Coronary artery (tissue), 2 donors: Measurements from ENCODE around the gene PCDH15.
"Not testable (repeated sequence)": the region's sequence is repeated elsewhere in the genome, so short reads cannot be mapped to it uniquely, and the experiment has no call there.

Source experiments
- DNase-seq: peaks from one replicate; pipeline ENCODE4 v3.0.0-alpha.2; 2017; ENCODE audit warnings: low spot score
- H3K27ac ChIP-seq, 2 donors: fragments of 200-600 bp; sonication (generic); one replicate each; pipeline ENCODE4 v1.5.1; 2016 to 2019
- H3K4me3 ChIP-seq: fragments of 200-600 bp; sonication (generic); 2 replicates; pipeline ENCODE4 v1.5.1; 2016; ENCODE audit warnings: mild to moderate bottlenecking, moderate library complexity
- CTCF ChIP-seq: fragments of 200-600 bp; sonication (generic); IDR thresholded peaks from one replicate; pipeline ENCODE4 v1.5.1; 2019; ENCODE audit warnings: antibody characterized with exemption

The PCDH15 gene

DNA sequence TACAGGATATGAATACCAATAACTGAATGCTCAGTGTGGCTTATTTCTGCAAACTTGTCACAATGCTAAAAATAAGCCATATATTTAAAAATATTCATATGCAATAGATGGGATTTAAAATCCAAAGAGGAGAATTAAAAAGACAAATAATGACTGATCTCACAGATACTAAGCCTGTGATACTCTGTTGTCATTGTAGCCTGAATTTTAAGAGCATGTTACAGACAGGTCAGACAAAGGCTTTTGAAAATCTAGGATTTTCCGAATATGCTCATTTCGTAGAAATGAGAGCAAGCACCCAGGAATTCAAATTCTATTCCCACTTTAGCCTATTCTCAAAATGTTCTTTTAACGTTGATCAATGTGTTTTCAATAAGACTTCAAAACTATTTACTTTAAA lies 269.7 kb downstream of the PCDH15 start:
- no peak for TF ChIP-seq CTCF
- no peak for DNase-seq
- Histone ChIP-seq H3K27ac (no peak overlapping the region), H3K4me3 (no peak overlapping the region)

GRCh38 chr10:54530299-54530698 lies 270.7 kb downstream of the PCDH15 start:
- DNase-seq = no peak
- no peak overlapping the region for H3K4me3 ChIP-seq
- H3K27ac ChIP-seq = no peak overlapping the region
- TF ChIP-seq CTCF = no peak

DNA sequence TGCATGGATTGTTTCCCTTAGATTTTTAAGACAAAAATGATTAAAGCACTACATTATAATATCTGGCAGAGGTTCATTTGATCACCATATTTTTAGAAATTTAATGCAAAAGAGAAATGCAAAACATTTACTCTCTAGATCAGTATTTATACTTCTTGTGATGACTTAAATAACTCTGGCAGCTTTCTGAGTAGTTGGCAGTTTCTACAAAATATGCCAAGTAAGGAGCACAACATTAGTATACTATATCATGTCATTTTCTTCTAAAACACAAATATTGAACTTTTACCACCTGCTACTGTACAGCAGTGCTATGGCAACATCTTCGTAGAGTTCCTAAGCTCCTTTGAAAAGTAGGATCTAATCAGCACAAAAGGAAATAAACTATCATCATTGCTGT lies 275.2 kb downstream of the PCDH15 start:
- TF ChIP-seq CTCF = no peak
- Histone ChIP-seq H3K27ac (no peak overlapping the region), H3K4me3 (no peak overlapping the region)
- no peak for DNase-seq

GRCh38 chr10:54515244-54515643 lies 285.8 kb downstream of the PCDH15 start:
- DNase-seq, H3K4me3 ChIP-seq, H3K27ac ChIP-seq: not testable (repeated sequence)

DNA sequence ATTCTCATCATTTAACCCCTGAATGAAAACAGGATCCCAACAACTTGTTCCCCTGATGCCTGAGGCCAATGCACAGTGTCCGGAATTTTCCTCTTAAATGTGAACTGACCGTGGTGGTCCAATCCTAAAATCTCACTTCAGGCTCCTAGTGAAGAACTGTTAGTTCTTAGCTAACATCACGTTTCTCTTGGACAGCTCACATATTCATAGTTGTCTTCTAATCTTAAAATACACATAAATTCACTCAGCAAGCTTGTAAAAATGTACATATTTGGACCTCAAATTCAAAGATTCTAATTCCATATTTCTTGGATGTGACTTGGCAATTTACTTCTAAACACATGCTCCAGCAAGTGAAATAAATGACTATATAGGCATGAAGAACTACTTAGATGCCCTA lies 297.2 kb downstream of the PCDH15 start:
- H3K4me3 ChIP-seq = no peak overlapping the region
- no peak for TF ChIP-seq CTCF
- no peak for DNase-seq
- H3K27ac ChIP-seq = no peak overlapping the region

DNA sequence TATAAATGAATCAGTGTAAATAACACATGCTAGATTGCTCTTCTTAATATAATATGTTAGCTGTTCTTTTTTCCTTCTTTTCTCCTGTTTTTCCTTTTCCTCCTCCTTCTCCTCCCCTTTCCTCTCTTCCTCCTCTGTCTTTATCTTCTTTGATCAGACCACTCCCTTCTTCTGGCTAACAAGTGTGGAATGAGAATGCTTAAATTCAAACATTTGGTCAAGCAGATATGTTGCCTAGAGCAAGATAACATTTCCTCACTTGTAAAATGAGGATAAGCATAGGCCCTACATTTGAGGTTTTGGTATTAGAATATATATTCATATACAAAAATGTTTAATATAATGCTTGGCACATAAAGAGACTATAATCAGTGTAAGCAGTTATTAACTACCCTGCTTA lies 299.1 kb downstream of the PCDH15 start:
- no peak for TF ChIP-seq CTCF
- Histone ChIP-seq H3K27ac (no peak overlapping the region), H3K4me3 (no peak overlapping the region)
- no peak for DNase-seq

- no peak for TF ChIP-seq CTCF
- no peak for DNase-seq
- Histone ChIP-seq H3K27ac (no peak overlapping the region), H3K4me3 (no peak overlapping the region)
These were observed 304.2 kb downstream of the PCDH15 start for GRCh38 chr10:54496852-54497251.

GRCh38 chr10:54487743-54488142 lies 313.3 kb downstream of the PCDH15 start:
- DNase-seq = no peak
- Histone ChIP-seq H3K4me3 (no peak overlapping the region), H3K27ac (no peak overlapping the region)
- TF ChIP-seq CTCF = no peak
